ENCODE measurements around the gene ZDHHC14.

Gene ZDHHC14

DNA sequence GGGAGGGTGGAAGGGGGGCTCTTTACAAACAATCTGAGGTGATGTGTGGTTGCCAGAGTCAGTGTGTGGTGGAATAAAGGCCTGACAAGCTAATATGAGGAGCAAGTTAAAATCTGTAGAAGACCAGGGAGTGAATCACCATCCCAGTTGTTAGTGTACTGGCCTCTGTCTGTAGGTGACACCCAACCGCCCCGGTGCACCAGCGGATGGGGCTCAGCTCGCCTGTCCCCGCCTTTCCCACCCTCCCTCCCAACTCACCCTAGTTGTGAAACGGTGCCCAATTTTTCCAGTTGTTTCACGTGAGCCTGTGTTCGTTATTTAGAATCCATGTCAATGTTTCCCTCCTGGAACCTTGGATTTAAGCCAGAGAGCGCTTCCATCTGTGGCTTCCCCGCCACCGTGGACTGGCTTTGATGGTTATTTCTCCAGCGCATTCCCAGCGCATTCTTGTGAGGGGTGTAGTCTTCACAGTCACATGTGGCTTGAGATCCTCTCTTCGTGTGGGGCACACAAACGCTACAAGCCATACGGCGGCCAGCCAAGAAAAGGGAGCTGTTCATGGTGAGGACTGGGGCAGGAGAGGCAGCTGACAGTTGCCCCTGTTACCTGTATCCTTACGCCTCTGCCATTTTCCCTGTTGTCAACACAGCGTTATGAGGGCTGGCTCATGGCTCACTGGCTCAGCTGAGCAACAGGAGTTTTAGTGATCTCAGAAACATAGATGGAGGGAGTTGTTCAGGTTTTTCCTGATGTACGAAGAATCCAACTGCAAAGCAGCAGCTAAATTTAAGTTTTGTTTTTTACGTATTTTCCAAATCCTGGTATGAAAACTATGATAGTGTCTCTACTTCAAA, 137.6 kb downstream of the ZDHHC14 start:
- no peak for DNase-seq (ENCODE audit: low read depth)

DNA sequence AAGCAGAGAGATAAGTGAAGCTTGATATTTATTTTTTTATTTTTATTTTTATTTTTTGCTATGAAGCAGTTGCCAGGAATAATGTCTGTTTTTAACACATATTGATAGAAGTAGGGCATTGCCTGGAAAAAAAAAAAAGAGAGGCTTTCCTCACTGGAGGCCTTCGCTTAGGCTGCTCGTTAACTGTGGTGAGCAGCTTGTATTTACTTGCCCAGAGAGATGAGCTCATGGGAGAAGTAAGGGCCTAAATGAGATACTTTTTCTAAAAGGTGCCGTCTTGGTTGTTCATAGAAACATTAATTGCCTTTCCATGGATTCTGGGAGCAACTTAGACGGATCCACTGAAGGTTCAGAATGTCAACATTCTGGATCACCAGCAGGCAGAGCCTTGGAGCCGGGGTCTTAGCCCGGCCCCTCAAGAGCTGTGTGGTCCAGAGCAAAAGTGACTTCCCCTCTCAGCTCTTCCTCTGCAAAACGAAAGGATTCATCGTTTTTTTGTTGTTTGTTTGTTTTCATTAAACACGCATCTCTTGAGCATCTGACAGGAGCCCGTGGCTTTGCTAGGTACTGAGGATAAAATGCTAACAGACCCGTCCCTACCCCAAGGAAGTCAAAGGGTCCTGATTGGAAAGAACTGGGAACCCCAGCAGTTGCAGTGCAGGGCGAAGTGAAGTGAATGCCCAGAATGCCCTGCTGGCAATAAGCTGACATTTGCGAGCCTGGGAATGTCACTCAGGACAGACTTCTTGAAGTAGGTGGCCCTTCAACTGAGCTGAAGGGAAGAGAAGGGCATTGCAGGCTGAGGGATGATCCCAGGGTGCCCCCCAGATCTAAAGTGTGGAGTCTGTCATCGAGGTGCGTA, 138.5 kb downstream of the ZDHHC14 start:
- DNase-seq (ENCODE audit: low read depth): no peak

DNA sequence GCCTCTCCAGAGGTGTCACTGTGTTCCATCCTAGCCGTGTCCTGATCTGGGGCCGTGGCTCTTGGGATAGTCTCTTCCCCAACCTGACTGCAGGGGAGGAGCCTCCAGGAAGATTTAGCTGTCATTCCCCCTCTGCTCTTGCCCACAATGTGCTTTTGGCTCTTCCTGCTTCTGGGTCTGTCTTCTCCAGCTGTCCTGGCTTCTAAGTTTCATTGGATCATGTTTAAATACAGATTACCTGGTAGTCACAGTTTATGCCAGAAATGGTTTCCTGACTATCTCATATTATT, 139.1 kb downstream of the ZDHHC14 start:
- no peak for DNase-seq (ENCODE audit: low read depth)

DNA sequence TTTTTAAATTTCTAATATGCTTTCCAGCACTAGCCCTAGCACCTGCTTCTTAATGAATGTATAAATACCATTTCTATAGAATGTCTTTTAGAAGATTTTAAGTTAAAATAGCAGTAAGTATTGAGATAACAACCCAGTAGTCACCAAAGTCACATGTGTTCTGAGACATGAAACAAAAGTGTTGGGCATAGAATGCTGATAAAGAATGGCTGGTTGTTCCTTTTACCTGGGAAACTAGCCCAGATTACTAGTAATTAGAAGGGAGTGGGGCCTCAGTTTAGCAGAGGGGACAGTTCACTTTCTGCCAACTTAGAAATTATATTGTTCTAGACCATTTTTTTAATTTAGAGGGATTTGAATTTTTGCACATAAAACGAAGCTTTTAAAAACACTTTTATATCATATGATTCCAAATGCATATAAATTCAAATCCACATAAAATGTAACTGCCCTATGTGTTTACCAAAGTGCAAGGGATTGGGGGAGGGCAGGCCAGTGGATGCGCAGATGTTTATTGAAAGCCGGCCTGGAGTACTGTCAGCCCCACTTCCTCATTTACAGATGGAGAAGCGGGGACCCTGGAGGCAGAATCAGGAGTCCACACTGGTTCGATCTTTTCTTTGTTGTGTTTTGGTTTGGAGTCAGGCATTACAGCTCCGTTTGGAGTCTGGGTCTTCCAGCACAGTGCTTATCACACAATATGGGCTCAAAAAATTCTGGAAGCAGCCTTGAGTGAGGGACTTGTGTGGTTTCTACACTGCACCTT, 139.8 kb downstream of the ZDHHC14 start:
- DNase-seq (ENCODE audit: low read depth): no peak

DNA sequence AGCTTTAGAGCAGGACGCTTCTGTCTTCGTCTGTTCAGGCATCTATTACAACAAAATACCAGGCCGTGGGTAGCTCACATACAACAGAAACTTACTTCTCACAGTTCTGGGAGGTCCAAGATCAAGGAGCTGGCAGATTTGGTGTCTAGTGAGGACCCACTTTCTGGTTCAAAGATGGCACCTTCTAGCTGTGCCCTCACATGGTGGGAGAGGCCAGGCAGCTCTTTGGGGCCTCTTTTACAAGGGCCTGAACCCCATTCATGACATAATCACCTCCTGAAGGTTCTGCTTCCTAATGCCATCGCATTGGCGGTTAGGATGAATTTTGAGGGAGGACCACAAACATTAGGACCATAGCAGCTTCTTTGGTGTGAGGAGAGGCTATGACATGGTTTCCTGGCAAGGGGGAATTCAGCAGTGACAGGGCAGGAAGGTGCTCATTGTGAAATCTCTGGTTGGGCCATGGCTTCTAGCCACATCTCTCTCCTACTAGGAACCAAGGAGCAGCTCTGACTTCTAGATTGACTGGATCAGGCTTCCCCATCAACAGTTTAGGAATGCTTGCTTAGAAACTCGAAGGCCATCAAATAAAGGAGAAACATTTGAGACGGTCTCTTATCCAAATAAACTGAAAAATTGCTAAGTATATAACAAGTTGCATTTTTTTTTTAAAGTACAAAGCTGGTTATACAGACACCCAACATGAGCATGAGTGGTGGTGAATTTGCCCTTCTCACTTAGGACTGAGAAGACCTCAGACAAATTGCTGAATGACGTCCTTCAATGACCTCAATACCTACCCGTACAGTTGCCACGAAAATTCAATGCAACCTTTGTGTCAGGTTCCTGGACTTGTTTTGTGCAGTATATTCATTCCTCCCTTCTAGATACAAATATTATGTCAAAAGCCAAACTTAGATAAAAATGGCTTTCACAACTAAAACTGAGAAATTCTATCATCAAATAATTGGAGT, 140.7 kb downstream of the ZDHHC14 start:
- no peak for DNase-seq (ENCODE audit: low read depth)

DNA sequence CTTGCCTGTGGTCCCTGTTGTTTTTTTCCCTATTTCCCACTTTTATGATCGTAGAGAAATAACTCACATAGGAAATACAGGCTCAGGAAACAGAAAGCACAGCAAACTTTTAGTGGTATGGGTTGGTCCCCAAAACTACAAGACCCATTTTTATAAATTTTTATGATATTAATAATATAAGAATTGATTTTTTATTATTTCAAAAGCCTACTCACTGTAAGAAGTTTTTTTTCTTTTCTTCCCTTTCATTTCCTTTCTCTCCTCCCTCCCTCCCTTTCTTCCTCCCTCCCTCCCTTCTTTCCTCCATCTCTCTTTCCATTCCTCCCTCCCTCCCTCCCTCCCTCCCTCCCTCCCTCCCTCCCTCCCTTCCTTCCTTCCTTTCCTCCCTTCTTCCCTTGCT, 141.5 kb downstream of the ZDHHC14 start:
- DNase-seq (ENCODE audit: low read depth): no peak

DNA sequence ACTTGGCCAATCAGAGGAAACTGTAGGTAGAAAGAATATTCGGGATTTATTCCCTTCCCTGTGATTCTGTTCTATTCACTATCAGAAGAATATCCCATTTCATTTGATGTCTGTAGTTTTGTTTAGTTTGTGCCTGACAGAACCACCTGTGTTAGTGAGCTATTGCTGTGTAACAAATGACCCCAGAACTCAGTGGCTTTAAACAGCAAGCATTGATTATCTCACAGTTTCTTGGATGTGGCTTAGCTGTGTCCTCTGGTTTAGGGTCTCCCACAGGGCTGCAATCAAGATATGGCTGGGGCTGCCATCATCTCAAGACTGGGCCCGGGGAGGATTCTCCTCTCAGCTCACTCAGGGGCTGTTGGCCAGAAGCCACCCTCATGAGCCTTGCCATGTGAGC, 143.7 kb downstream of the ZDHHC14 start:
- no peak for DNase-seq (ENCODE audit: low read depth)

DNA sequence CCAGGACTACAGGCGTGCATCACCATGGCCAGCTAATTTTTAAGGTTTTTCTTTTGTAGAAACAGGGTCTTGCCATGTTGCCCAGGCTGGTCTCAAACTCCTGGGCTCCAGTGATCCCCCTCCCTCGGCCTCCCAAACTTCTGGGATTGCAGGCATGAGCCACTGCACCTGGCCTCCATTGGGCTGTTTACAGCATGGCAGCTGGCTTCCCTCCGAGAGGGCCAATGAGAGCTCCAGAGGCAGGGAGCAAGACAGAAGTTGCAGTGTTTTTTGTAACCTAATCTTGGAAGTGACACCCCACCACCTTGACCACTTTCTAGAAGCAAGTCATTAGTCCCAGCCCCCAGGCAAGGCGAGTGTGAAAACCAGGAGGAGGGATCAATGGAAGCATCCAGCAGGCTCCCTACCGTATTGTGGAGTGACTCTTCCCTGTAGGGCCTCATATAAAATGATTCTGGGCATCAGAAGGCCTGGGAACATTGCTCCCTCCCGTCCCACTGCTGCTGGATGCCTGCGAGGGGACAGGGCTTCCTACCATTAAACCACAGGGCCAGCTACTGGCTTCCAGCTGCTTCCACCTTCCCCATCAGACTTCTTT, 144.4 kb downstream of the ZDHHC14 start:
- no peak for DNase-seq (ENCODE audit: low read depth)

DNA sequence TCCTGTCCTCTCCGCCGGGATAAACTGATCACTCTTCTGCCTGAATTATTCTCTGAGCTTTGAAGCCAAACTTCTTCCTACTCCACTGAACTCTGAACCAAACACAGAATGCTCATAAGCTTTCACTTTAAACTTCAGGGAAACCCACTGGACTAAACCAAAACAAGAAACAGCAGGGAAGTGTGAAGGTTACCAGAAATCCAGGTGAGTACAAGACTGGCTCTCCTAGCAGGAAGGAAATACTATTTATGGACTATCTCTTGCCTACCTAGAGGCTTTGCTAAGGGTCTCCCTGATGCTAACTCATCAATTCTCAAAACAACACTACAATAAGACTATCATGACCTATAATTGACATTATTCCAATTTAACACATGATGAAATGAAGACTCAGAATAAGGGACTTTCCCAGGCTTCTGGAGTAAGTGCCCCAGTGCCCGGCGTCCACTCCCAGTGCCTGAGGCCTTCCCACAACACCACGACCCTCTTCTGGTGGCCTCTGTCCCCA, 145.0 kb downstream of the ZDHHC14 start:
- no peak for DNase-seq (ENCODE audit: low read depth)

DNA sequence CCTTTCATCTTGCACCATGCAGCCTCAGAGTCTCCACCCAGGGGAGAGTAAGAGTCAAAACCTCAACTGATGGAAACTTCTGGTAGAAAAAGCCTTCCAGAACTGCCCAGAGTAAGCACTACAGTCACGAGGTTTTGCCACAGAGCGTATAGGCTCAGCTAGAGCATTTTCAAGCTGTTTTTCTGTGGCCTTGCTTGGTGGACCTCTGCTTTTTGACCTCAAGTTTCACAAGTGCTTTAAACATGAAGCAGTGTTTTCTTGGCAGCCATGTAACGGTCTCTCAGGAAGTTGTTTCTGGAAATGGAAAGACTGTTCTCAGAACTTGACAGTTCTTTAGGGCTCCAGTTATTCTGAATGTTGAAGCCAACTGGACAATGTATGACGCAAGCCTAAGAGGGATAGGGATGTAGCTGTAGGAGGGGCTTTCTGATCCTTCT, 146.5 kb downstream of the ZDHHC14 start:
- no peak for DNase-seq (ENCODE audit: low read depth)

DNA sequence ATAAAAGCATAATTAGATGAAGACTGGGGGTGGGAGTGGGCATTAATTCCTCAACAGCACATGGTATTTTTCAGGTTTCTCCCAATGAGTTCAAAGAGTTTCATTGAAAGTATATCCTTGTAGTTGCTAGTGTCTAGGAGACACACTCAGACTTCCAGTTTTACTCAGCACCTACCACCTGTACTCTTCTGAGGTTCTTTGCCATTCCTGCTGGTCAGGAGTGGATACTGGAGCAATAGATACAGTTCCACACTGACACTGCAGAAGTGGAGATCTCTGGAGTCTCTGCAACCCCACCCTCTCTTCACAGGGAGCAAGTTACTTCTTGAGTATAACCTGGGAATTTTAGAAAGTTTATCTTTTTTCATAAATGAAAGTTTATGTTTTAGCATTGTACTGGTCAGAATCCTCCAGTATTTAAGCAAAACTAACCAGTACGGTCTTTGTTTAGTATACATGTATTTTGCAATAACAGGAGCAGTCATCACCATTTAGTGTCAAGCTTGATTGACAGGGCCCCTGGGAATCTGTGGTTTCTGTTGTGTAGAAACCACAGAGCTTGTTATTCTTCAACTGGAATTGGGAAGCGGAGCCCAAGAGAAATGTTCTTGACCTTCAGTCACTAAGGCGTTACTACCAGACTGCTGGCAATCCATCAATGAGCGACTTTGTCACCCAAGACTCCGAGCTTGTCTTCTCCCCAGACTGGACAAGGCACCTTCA, 148.1 kb downstream of the ZDHHC14 start:
- DNase-seq (ENCODE audit: low read depth): no peak

DNA sequence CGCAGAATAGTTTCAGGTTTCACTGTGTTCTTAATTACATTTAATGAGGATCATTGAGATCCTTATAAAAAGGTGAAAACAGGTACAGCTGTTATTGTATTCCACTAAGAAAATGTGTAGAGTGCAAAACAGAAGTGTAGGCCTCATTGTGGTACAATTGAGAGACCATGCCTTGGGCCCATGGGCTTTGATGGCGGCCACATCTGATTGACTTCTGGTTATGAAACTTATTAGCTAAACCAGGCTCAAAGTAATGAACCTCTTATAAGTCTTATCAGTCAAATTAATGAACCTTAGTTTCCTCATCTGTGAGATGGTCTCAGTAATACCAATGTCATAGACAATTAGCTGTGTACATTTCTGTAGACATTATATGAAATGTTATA, 148.7 kb downstream of the ZDHHC14 start:
- no peak for DNase-seq (ENCODE audit: low read depth)

DNA sequence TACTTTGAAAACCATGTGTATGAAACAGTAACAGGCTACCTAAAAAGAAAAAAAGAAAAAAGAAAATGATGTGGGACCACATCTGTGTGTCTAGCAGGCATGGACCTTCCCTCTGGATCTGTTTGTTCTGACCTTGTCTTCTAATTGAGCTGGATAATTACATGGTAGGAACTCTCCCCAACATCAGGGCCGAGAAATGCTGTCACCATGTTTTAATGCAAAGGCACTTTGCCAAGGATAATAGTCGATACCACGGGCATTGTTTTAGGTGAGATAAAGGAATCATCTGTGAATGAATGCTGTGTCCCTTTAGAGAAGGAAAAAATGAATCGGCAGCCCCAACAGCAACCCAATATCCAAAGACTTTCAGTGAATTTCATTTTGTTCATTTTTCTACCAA, 149.1 kb downstream of the ZDHHC14 start:
- DNase-seq (ENCODE audit: low read depth): no peak

DNA sequence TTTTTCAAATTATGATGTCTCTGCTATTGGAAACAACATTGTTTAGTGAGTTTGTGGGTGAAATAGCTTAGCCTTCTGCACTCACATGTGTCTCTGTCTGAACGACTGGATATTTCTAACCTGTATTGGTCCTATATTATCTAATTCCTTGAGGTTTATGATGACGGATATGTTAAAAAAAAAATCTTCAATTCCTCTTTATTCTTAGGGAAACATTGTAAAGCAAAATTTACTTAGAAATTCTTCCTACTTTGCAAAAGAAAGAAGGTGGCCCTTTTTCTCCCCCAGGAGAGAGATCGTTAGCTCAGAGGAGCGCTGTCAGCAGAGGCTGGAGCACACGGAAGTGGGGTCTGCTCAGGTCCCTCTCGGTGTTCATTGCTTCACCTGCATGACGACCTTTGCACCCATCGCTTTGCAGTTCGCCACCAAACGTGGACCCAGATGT, 149.8 kb downstream of the ZDHHC14 start:
- no peak for DNase-seq (ENCODE audit: low read depth)

DNA sequence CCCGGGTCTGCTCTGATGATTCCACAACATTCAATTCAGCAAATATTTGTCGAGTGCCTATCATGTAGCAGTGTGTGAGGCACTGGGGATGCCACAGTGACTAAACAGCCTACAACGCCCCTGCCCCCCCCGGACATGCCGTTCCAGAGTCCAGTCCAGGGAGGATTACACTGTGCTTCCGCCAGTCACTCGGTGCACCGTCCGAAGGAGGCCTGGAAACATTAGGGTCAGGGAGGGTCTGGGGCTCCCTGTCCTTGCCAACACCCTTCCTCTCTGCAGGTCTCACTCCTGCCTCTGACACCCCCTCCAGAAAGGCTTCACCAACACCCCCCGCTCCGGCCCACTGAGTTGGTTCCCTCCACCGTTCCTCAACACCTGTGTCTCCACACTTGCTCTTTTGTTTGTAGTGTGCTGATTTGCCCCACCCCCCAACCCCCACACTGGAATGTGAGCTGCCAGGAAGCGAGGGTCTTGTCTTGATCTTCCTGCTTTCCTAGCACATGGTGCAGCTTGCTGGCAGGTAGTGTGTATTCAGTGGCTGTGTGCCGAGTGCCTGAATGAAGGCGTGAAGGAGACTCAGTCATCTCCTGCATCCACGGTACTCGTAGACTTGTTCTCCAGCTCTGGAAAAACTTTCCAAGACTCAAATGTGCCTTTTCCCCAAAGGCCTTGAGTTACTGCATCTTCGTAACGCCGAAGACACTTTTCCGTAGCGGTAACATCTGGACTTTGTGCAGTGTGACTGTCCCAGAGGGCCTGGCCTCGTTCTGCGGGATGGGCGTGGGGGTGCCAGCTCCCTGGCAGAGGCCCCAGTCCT, 150.4 kb downstream of the ZDHHC14 start:
- no peak for DNase-seq (ENCODE audit: low read depth)

DNA sequence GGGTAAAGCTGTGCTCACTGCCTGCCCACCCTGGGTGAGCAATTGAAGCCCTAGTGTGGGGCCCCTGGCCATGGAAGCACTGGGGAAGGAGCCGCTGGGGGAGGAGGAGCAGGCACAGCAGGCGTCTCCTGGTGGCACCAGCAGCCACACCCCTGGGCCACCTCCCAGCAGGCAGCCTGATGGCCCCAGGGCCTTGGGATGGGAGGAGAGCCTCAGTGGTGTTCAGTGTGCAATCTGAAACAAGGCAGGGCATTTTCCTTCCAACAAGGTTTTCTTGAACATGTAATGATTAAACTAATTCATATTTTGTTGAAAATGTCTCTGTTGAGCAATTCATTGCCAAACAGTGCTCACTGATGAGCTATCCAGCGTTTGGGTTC, 151.0 kb downstream of the ZDHHC14 start:
- DNase-seq (ENCODE audit: low read depth): no peak

DNA sequence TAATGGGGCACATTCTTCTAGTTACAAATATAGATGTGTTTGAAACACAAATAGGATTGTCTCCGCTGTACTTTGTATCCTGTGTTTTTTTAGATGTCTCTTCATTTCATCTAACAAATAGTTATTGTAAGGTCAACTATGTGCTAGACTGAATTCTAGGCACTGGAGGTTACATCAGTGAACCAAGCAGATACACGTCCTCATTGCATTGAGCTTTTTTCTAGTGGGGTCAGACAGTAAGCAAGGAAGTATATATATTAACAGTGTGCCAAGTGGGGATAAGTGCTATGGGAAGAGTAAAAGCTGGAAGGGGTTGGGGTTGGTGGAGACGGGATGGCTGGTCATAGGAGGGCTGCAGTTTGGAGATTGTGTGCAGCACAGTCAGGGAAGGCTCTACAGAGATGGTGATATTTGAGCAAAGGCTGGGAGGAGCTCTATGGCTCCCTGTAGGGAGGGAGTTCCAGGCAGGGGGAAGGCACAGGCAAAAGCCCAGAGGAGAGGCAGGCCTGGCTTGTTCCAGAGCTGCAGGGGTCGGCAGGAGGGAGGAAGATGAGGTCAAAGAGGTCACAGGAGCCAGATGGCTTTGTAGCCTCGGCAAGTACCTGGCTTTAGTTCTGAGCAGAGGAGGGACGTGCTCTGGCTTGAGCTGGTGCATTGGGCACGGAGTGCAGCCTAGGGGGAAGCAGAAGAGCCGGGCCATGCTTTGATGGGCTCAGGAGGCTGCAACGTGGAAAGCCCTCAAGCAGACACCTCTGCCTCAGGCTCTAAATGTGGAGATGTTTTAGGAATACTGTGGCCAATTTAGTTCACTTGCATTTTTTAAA, 152.3 kb downstream of the ZDHHC14 start:
- no peak for DNase-seq (ENCODE audit: low read depth)

DNA sequence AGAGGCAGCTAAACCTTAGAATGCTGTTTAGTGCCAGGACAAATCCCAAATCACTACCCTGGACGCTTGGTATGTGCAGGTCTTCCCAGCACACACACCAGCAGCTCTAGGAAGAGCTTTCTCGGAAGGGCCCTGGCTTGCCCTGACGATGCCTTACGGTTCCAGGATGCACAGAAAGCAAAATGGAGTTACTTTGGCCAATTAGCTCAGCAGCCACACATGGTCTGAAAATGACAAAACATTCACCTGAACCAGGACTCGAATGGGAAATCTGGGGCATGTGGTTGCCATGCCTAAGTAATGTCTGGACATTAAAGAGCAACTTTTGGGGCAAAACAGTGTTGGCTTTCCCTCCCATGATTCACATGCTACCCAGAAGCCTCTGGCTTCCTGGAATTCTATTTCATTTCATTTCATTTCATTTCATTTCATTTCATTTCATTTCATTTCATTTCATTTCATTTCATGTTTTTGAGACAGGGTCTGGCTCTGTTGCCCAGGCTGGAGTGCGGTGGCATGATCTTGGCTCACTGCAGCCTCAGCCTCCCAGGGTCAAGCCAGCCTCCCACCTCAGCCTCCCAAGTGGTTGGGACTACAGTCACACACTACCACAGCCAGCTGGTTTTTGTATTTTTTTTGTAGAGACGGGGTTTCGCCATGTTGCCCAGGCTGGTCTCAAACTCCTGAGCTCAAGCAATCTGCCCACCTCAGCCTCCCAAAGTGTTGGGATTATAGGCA, 153.3 kb downstream of the ZDHHC14 start:
- no peak for DNase-seq (ENCODE audit: low read depth)

All from activated T-helper 9 cell treated with anti-CD3 and anti-CD28 coated beads, Interleukin-2, amount 50 U/mL, for 16 hours (primary cell).